ENCODE measurements around the gene ZSCAN25. TPM values are rescaled to one million over a fixed set of nuclear protein-coding genes. Genes with fewer than 3 reads are reported as not detected.
"Not testable (repeated sequence)": the region's sequence is repeated elsewhere in the genome, so short reads cannot be mapped to it uniquely, and the experiment has no call there.

ZSCAN25 gene
- total RNA-seq (10 to 100 TPM; 16.2 to 22.5 TPM), polyA plus RNA-seq (1 to 10 TPM; 2.1 to 7.4 TPM)
- long read RNA-seq, donor 1, full-length matches to known transcripts: 2 of 13 reads
- long read RNA-seq, donor 1, partial matches to known transcripts: 1 of 13 reads
- long read RNA-seq, donor 1, other reads (novel, unspliced or antisense): 10 of 13 reads
- long read RNA-seq, donor 2, full-length matches to known transcripts: 2 of 6 reads
- long read RNA-seq, donor 2, partial matches to known transcripts: 0 of 6 reads
- long read RNA-seq, donor 2, other reads (novel, unspliced or antisense): 4 of 6 reads

- H3K4me1 ChIP-seq (ENCODE audit: control insufficient read depth in 1 of 2, insufficient read depth in 2 of 2, low read length in 2 of 2): no peaks in the 10 kb centered on the region
- intact Hi-C loops (cut with DNase I): no loop called here
- 1% methylated on average over 60 of the region's 60 CpGs for WGBS, 2 donors
- no peaks in the 10 kb centered on the region for H3K9me3 ChIP-seq (ENCODE audit: control insufficient read depth, low read length)
- H3K36me3 ChIP-seq (ENCODE audit: control insufficient read depth in 1 of 2, insufficient read depth in 2 of 2, low read length in 1 of 2): peaks cover 0 to 2% of the 10 kb centered on the region in 2 donors
- peak; percentile 92 to 95 for DNase-seq
- H3K27me3 ChIP-seq (ENCODE audit: control insufficient read depth in 1 of 2, insufficient read depth in 2 of 2, low read length in 1 of 2): no peaks in the 10 kb centered on the region
- H3K4me3 ChIP-seq (ENCODE audit: low read length in 2 of 2): peak within 1 kb of the TSS; percentile 77 to 89
- peak within 1 kb of the TSS in 1 of 2 donors; percentile 85 for H3K27ac ChIP-seq (ENCODE audit: low read depth in 1 of 2, low read length in 2 of 2)
- ATAC-seq (ENCODE audit: low FRiP score): peak; percentile 97
These were observed at the start of gene ZSCAN25 for GRCh38 chr7:99616359-99617191. Gene ZSCAN25 (plus strand): TSS chr7:99616946. CDS start chr7:99619607, 2,661 bp downstream.

GRCh38 chr7:99568770-99569169 is 48.0 kb upstream of the ZSCAN25 start:
- WGBS, 2 donors: 96 to 97% methylated on average over 7 of the region's 7 CpGs
- H3K27me3 ChIP-seq (ENCODE audit: control insufficient read depth in 1 of 2, insufficient read depth in 2 of 2, low read length in 1 of 2); H3K9me3 ChIP-seq (ENCODE audit: control insufficient read depth, low read length); H3K4me3 ChIP-seq (ENCODE audit: low read length in 2 of 2); H3K36me3 ChIP-seq (ENCODE audit: control insufficient read depth in 1 of 2, insufficient read depth in 2 of 2, low read length in 1 of 2); ATAC-seq (ENCODE audit: low FRiP score); intact Hi-C loops (cut with DNase I); H3K27ac ChIP-seq (ENCODE audit: low read depth in 1 of 2, low read length in 2 of 2); DNase-seq; H3K4me1 ChIP-seq (ENCODE audit: control insufficient read depth in 1 of 2, insufficient read depth in 2 of 2, low read length in 2 of 2): not testable (repeated sequence)

DNA sequence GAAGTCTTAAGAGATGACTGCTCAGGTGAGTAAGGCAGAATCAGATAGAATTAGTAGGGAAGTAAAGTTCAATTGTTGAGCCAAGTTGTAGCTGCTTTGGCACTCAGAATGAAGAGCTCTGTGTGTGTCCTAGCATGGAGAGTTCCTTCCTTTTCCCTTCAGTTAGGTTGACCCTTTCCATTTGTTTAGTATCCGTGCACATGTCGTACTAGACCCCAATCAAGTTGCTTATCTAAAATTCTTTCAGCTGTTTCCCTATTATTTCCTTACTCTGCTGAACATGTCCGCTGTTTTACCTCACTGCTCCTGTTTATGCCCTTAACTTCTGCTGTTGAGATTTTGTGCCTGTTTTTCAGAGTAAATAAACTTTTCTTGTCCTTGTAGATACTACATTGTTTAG is 45.0 kb upstream of the ZSCAN25 start:
- ATAC-seq (ENCODE audit: low FRiP score) (no peak), DNase-seq (no peak)
- no peak overlapping the region for H3K4me3 ChIP-seq (ENCODE audit: low read length in 2 of 2)
- WGBS, 2 donors: 96% methylated on average over 3 of the region's 3 CpGs
- no peaks in the 10 kb centered on the region for H3K4me1 ChIP-seq (ENCODE audit: control insufficient read depth in 1 of 2, insufficient read depth in 2 of 2, low read length in 2 of 2)
- intact Hi-C loops (cut with DNase I): no loop called here
- no peaks in the 10 kb centered on the region for H3K9me3 ChIP-seq (ENCODE audit: control insufficient read depth, low read length)
- H3K27ac ChIP-seq (ENCODE audit: low read depth in 1 of 2, low read length in 2 of 2): no peak overlapping the region
- no peaks in the 10 kb centered on the region for H3K27me3 ChIP-seq (ENCODE audit: control insufficient read depth in 1 of 2, insufficient read depth in 2 of 2, low read length in 1 of 2)
- peaks cover 5 to 9% of the 10 kb centered on the region in 2 donors for H3K36me3 ChIP-seq (ENCODE audit: control insufficient read depth in 1 of 2, insufficient read depth in 2 of 2, low read length in 1 of 2)

DNA sequence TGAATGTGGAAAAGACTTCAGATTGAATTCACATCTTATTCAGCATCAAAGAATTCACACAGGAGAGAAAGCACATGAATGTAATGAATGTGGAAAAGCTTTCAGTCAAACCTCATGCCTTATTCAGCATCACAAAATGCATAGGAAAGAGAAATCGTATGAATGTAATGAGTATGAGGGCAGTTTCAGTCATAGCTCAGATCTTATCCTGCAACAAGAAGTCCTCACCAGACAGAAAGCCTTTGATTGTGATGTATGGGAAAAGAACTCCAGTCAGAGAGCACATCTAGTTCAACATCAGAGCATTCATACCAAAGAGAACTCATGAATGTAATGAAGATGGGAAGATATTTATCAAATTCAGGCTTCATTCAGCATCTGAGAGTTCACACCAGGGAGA is 43.5 kb upstream of the ZSCAN25 start:
- Histone ChIP-seq H3K4me1 (ENCODE audit: control insufficient read depth in 1 of 2, insufficient read depth in 2 of 2, low read length in 2 of 2) (no peaks in the 10 kb centered on the region), H3K4me3 (ENCODE audit: low read length in 2 of 2) (no peak overlapping the region), H3K36me3 (ENCODE audit: control insufficient read depth in 1 of 2, insufficient read depth in 2 of 2, low read length in 1 of 2) (peaks cover 5 to 9% of the 10 kb centered on the region in 2 donors), H3K27ac (ENCODE audit: low read depth in 1 of 2, low read length in 2 of 2) (no peak overlapping the region), H3K9me3 (ENCODE audit: control insufficient read depth, low read length) (no peaks in the 10 kb centered on the region), H3K27me3 (ENCODE audit: control insufficient read depth in 1 of 2, insufficient read depth in 2 of 2, low read length in 1 of 2) (no peaks in the 10 kb centered on the region)
- ATAC-seq (ENCODE audit: low FRiP score) (no peak), DNase-seq (no peak)
- 91 to 93% methylated on average over 1 of the region's 1 CpG for WGBS, 2 donors
- intact Hi-C loops (cut with DNase I): no loop called here

- intact Hi-C loops (cut with DNase I): no loop called here
- ATAC-seq (ENCODE audit: low FRiP score): no peak
- no peaks in the 10 kb centered on the region for H3K4me1 ChIP-seq (ENCODE audit: control insufficient read depth in 1 of 2, insufficient read depth in 2 of 2, low read length in 2 of 2)
These were observed 40.5 kb upstream of the ZSCAN25 start for GRCh38 chr7:99576251-99576650.

GRCh38 chr7:99579281-99579955 is 37.3 kb upstream of the ZSCAN25 start:
- H3K27ac ChIP-seq (ENCODE audit: low read depth in 1 of 2, low read length in 2 of 2): no peak overlapping the region
- intact Hi-C loops (cut with DNase I): no loop called here
- H3K36me3 ChIP-seq (ENCODE audit: control insufficient read depth in 1 of 2, insufficient read depth in 2 of 2, low read length in 1 of 2): no peaks in the 10 kb centered on the region
- H3K27me3 ChIP-seq (ENCODE audit: control insufficient read depth in 1 of 2, insufficient read depth in 2 of 2, low read length in 1 of 2): no peaks in the 10 kb centered on the region
- H3K4me1 ChIP-seq (ENCODE audit: control insufficient read depth in 1 of 2, insufficient read depth in 2 of 2, low read length in 2 of 2): no peaks in the 10 kb centered on the region
- H3K4me3 ChIP-seq (ENCODE audit: low read length in 2 of 2): peak overlapping the region; percentile 24 to 69
- H3K9me3 ChIP-seq (ENCODE audit: control insufficient read depth, low read length): no peaks in the 10 kb centered on the region
- 33% methylated on average over 10 of the region's 10 CpGs for WGBS, 2 donors
- ATAC-seq (ENCODE audit: low FRiP score): no peak
- no peak for DNase-seq

More at GRCh38 chr7:99576251-99576650, 40.5 kb upstream of the ZSCAN25 start:
- H3K4me3 ChIP-seq (ENCODE audit: low read length in 2 of 2): no peak overlapping the region
- peaks cover 5 to 9% of the 10 kb centered on the region in 2 donors for H3K36me3 ChIP-seq (ENCODE audit: control insufficient read depth in 1 of 2, insufficient read depth in 2 of 2, low read length in 1 of 2)
- no peaks in the 10 kb centered on the region for H3K9me3 ChIP-seq (ENCODE audit: control insufficient read depth, low read length)
- H3K27ac ChIP-seq (ENCODE audit: low read depth in 1 of 2, low read length in 2 of 2): no peak overlapping the region
- 69 to 72% methylated on average over 3 of the region's 3 CpGs for WGBS, 2 donors
- no peaks in the 10 kb centered on the region for H3K27me3 ChIP-seq (ENCODE audit: control insufficient read depth in 1 of 2, insufficient read depth in 2 of 2, low read length in 1 of 2)
- DNase-seq: no peak

GRCh38 chr7:99579956-99580777 is 36.6 kb upstream of the ZSCAN25 start:
- 1% methylated on average over 50 to 54 of the region's 54 CpGs for WGBS, 2 donors
- ATAC-seq (ENCODE audit: low FRiP score): peak; percentile 81
- Histone ChIP-seq H3K9me3 (ENCODE audit: control insufficient read depth, low read length) (no peaks in the 10 kb centered on the region), H3K36me3 (ENCODE audit: control insufficient read depth in 1 of 2, insufficient read depth in 2 of 2, low read length in 1 of 2) (no peaks in the 10 kb centered on the region), H3K27ac (ENCODE audit: low read depth in 1 of 2, low read length in 2 of 2) (no peak overlapping the region), H3K4me1 (ENCODE audit: control insufficient read depth in 1 of 2, insufficient read depth in 2 of 2, low read length in 2 of 2) (no peaks in the 10 kb centered on the region), H3K27me3 (ENCODE audit: control insufficient read depth in 1 of 2, insufficient read depth in 2 of 2, low read length in 1 of 2) (no peaks in the 10 kb centered on the region), H3K4me3 (ENCODE audit: low read length in 2 of 2) (peak overlapping the region; percentile 24 to 69)
- peak in 1 of 2 donors; percentile 78 for DNase-seq
- intact Hi-C loops (cut with DNase I): no loop called here

- H3K36me3 ChIP-seq (ENCODE audit: control insufficient read depth in 1 of 2, insufficient read depth in 2 of 2, low read length in 1 of 2); DNase-seq; H3K27ac ChIP-seq (ENCODE audit: low read depth in 1 of 2, low read length in 2 of 2); intact Hi-C loops (cut with DNase I); H3K4me1 ChIP-seq (ENCODE audit: control insufficient read depth in 1 of 2, insufficient read depth in 2 of 2, low read length in 2 of 2); ATAC-seq (ENCODE audit: low FRiP score); H3K27me3 ChIP-seq (ENCODE audit: control insufficient read depth in 1 of 2, insufficient read depth in 2 of 2, low read length in 1 of 2); H3K9me3 ChIP-seq (ENCODE audit: control insufficient read depth, low read length): not testable (repeated sequence)
- 41 to 43% methylated on average over 4 of the region's 4 CpGs for WGBS, 2 donors
- peak overlapping the region; percentile 24 to 69 for H3K4me3 ChIP-seq (ENCODE audit: low read length in 2 of 2)
These were observed 35.9 kb upstream of the ZSCAN25 start for GRCh38 chr7:99580778-99581332.

All from aorta (tissue), 5 donors.